Erythroblast (primary cell): ENCODE measurements around the gene FKBP8.

Experiments used
- GATA1 ChIP-seq: IDR thresholded peaks from 2 replicates; pipeline ENCODE4 v1.6.1; 2011; ENCODE audit warnings: low read depth, mild to moderate bottlenecking, control low read depth, low read length, moderate library complexity
- POLR2A ChIP-seq: IDR thresholded peaks from 2 replicates; pipeline ENCODE4 v1.6.1; 2011; ENCODE audit warnings: mild to moderate bottlenecking, low read length

DNA sequence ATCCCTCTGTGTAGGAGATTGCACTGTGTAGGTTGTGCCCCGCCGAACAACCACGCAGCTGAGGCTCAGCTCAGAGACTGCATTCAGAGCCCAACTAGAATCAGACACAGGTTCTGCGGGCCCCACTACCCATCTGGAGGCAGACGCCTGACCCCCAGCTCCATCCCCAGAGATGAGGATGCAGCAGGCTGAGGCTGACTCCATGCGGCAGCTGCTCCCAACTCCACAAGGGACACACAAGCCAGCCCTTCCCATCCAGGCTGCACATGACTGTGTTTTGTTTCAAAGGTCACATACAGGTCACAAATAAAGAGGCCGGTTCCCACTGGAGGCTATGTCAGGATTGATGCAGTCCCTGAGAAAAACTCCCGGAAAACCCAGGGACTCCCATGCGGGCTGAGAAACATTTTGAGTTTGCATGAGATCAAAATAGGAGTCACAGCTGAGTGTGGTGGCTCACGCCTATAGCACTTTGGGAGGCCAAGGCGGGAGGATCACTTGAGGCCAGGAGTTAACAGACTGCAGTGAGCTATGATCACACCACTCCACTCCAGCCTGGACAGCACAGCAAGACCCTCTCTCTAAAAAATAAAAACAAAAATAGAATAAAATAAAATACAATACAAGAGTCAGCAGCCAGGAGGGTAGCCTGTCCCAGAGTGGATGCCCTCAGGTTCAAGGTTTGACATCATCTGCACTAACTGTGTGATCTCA lies 35.5 kb downstream of the FKBP8 start:
- TF ChIP-seq POLR2A (no peak), GATA1 (no peak)
